Measurements from ENCODE around the gene TAOK2.
"Not testable (repeated sequence)": the region's sequence is repeated elsewhere in the genome, so short reads cannot be mapped to it uniquely, and the experiment has no call there.

Gene TAOK2

DNA sequence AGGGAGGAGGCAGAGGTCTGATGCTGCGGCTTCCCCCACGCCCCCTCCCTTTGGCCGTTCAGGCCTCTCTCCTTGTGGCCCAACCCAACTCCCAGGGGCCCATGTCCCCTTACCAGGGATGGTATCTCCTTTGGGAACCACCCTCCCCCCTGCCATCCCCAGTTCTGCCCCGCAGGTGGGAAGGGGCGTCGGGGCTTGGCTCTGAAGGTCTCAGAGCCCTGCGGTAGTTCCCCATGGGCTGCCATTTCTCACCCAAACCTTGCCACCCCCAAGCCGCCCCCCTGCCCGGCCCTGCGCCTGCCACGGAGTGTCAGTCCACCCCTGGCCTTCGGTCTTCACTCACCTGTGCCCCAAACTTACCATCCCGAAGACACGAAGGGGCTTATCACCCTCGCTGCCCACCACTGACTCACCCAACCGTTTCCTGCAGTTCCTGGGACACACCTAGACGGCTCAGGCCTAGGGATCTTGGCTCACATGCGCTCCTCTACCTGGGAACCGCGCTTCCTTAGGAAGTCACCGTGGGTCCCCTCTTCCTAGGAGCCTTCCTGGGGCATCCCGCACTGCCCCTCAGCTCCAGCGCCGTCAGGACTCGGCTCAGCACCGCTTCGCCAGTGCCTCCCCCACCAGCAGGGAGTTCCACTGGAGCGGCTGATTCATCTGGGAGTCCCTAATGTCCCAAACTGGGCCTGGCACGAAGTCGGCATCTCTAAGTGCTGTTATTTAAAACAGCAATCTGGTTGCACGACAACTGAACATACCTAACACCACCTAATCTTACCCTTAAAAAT, 38.2 kb downstream of the TAOK2 start:
- peaks cover 31% of the 10 kb centered on the region for H3K27me3 ChIP-seq (ENCODE audit: control insufficient read depth, low read length)
- no peaks in the 10 kb centered on the region for H3K36me3 ChIP-seq (ENCODE audit: control insufficient read depth, low read length)
- H3K4me2 ChIP-seq (ENCODE audit: low read length) = peak overlapping the region; percentile 76
- H3K4me1 ChIP-seq (ENCODE audit: control insufficient read depth, low read length) = peaks cover 26% of the 10 kb centered on the region
- no peaks in the 10 kb centered on the region for H4K20me1 ChIP-seq (ENCODE audit: control insufficient read depth, insufficient read depth, low read depth, low read length)
- TF ChIP-seq EZH2phosphoT487 (IDR thresholded peaks at IDR 0.05; ENCODE audit: borderline replicate concordance, low read length) = no peak
- TF ChIP-seq, protein P1, sequence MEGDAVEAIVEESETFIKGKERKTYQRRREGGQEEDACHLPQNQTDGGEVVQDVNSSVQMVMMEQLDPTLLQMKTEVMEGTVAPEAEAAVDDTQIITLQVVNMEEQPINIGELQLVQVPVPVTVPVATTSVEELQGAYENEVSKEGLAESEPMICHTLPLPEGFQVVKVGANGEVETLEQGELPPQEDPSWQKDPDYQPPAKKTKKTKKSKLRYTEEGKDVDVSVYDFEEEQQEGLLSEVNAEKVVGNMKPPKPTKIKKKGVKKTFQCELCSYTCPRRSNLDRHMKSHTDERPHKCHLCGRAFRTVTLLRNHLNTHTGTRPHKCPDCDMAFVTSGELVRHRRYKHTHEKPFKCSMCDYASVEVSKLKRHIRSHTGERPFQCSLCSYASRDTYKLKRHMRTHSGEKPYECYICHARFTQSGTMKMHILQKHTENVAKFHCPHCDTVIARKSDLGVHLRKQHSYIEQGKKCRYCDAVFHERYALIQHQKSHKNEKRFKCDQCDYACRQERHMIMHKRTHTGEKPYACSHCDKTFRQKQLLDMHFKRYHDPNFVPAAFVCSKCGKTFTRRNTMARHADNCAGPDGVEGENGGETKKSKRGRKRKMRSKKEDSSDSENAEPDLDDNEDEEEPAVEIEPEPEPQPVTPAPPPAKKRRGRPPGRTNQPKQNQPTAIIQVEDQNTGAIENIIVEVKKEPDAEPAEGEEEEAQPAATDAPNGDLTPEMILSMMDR (IDR thresholded peaks at IDR 0.05; ENCODE audit: low read depth, low read length, poor library complexity, severe bottlenecking) = no peak
- H3K9me2 ChIP-seq (replicated peaks; ENCODE audit: control insufficient read depth, low read length) = no peaks in the 10 kb centered on the region
- H3K9me3 ChIP-seq (ENCODE audit: control insufficient read depth, insufficient read depth, low read length) = no peaks in the 10 kb centered on the region
- H3K27ac ChIP-seq (ENCODE audit: low read depth, low read length) = no peak overlapping the region
- H3F3A ChIP-seq (ENCODE audit: control insufficient read depth, insufficient read depth) = no peaks in the 10 kb centered on the region
- H3K79me2 ChIP-seq (ENCODE audit: control insufficient read depth, low read length) = no peaks in the 10 kb centered on the region
- H3K4me3 ChIP-seq (ENCODE audit: low read length) = peak overlapping the region; percentile 71

DNA sequence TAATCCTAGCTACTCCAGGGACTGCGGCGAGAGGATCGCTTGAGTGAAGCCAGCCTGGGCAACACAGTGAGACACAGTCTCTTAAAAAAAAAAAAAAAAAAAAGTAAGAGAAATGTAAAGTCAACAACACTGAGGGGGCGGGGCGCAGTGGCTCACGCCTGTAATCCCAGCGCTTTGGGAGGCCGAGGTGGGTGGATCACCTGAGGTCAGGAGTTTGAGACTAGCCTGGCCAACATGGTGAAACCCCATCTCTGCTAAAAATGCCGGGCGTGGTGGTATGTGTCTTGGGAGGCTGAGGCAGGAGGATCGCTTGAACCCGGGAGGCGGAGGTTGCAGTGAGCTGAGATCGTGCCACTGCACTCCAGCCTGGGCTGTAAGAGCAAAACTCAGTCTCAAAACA, 38.9 kb downstream of the TAOK2 start:
- Histone ChIP-seq H3K4me1 (ENCODE audit: control insufficient read depth, low read length) (peaks cover 26% of the 10 kb centered on the region), H3K27me3 (ENCODE audit: control insufficient read depth, low read length) (peaks cover 31% of the 10 kb centered on the region)
- H3F3A ChIP-seq (ENCODE audit: control insufficient read depth, insufficient read depth); H3K36me3 ChIP-seq (ENCODE audit: control insufficient read depth, low read length); H3K4me2 ChIP-seq (ENCODE audit: low read length); H3K9me3 ChIP-seq (ENCODE audit: control insufficient read depth, insufficient read depth, low read length); H3K27ac ChIP-seq (ENCODE audit: low read depth, low read length); H3K4me3 ChIP-seq (ENCODE audit: low read length); H3K9me2 ChIP-seq (replicated peaks; ENCODE audit: control insufficient read depth, low read length); H3K79me2 ChIP-seq (ENCODE audit: control insufficient read depth, low read length); H4K20me1 ChIP-seq (ENCODE audit: control insufficient read depth, insufficient read depth, low read depth, low read length): not testable (repeated sequence)

DNA sequence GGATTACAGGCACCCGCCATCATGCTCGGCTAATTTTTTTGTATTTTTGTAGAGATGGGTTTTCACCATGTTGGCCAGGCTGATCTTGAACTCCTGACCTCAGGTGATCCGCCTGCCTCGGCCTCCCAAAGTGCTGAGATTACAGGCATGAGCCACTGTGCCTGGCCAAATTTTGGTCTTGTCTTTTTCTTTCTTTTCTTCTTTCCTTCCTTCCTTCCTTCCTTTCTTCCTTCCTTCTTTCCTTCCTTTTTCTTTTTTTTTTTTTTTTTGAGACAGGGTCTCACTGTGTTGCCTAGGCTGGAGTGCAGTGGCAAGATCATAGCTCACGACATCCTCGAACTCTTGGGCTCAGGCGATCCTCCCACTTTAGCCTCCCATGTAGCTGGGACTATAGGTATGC, 41.8 kb downstream of the TAOK2 start:
- H3K9me3 ChIP-seq (ENCODE audit: control insufficient read depth, insufficient read depth, low read length); H3K4me2 ChIP-seq (ENCODE audit: low read length); H3K9me2 ChIP-seq (replicated peaks; ENCODE audit: control insufficient read depth, low read length); H3K27ac ChIP-seq (ENCODE audit: low read depth, low read length); H3K4me3 ChIP-seq (ENCODE audit: low read length); H3K79me2 ChIP-seq (ENCODE audit: control insufficient read depth, low read length); H3F3A ChIP-seq (ENCODE audit: control insufficient read depth, insufficient read depth); H4K20me1 ChIP-seq (ENCODE audit: control insufficient read depth, insufficient read depth, low read depth, low read length); H3K36me3 ChIP-seq (ENCODE audit: control insufficient read depth, low read length): not testable (repeated sequence)
- Histone ChIP-seq H3K27me3 (ENCODE audit: control insufficient read depth, low read length) (peaks cover 20% of the 10 kb centered on the region), H3K4me1 (ENCODE audit: control insufficient read depth, low read length) (peaks cover 22% of the 10 kb centered on the region)

DNA sequence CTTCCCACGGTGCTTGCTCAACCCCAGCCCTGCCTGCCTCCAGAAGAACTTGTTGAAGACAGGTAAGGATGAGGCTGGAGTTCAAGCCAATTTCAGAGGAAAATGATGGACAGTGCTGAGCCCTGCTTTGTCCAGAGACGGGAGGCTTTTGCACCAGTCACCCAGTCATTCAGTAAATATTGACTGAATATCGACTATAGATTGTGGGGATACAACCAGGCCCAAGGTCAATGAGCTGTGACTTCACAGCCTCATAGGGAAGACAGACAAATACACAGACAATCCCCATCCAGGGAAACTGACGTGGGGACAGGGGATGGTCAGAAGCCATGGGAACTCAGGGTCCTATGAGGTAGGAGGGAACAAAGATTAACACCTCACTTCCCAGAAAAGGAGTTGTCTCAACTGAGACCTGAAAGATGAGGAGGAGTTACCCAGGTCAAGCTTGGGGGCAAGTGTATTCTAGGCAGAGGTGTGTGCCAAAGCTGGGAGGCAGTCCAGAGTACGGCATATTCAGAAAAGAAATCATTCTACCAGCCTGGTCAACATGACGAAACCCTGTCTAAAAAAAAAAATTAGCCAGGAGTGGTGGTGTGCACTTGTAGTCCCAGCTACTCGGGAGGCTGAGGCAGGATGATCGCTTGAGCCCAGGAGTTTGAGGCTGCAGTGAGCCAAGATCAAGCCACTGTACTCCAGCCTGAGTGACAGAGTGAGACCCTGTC, 43.0 kb downstream of the TAOK2 start:
- Histone ChIP-seq H3F3A (ENCODE audit: control insufficient read depth, insufficient read depth) (no peaks in the 10 kb centered on the region), H3K4me3 (ENCODE audit: low read length) (no peak overlapping the region), H3K27me3 (ENCODE audit: control insufficient read depth, low read length) (peaks cover 9% of the 10 kb centered on the region), H3K9me2 (replicated peaks; ENCODE audit: control insufficient read depth, low read length) (no peaks in the 10 kb centered on the region), H3K9me3 (ENCODE audit: control insufficient read depth, insufficient read depth, low read length) (no peaks in the 10 kb centered on the region), H3K27ac (ENCODE audit: low read depth, low read length) (no peak overlapping the region), H3K79me2 (ENCODE audit: control insufficient read depth, low read length) (no peaks in the 10 kb centered on the region), H3K36me3 (ENCODE audit: control insufficient read depth, low read length) (no peaks in the 10 kb centered on the region), H3K4me1 (ENCODE audit: control insufficient read depth, low read length) (peaks cover 21% of the 10 kb centered on the region), H4K20me1 (ENCODE audit: control insufficient read depth, insufficient read depth, low read depth, low read length) (no peaks in the 10 kb centered on the region), H3K4me2 (ENCODE audit: low read length) (no peak overlapping the region)
- TF ChIP-seq, protein P1 (IDR thresholded peaks at IDR 0.05; ENCODE audit: low read depth, low read length, poor library complexity, severe bottlenecking) = no peak
- TF ChIP-seq EZH2phosphoT487 (IDR thresholded peaks at IDR 0.05; ENCODE audit: borderline replicate concordance, low read length) = no peak

Data from DOHH2 (cell line).